DND-41 (cell line): ENCODE measurements around the gene KLF6.

Experiments
- CTCF ChIP-seq: IDR thresholded peaks from 2 replicates; pipeline ENCODE4 v1.5.1; 2012; ENCODE audit warnings: borderline replicate concordance, low read length, moderate library complexity, mild to moderate bottlenecking; ENCODE audit not compliant: poor library complexity, severe bottlenecking; ENCODE audit errors: extremely low read depth
- EZH2 ChIP-seq: IDR thresholded peaks from 3 replicates; pipeline ENCODE4 v1.6.1; 2012; ENCODE audit warnings: borderline replicate concordance, low read depth, mild to moderate bottlenecking, moderate library complexity, low read length, inconsistent platforms; ENCODE audit not compliant: severe bottlenecking

GRCh38 chr10:3797750-3798149 lies 12.7 kb upstream of the KLF6 start:
- no peak for TF ChIP-seq CTCF
- no peak for TF ChIP-seq EZH2
